A549 (cell line): ENCODE measurements around the gene AUTS2. TPM values are rescaled to one million over a fixed set of nuclear protein-coding genes. Genes with fewer than 3 reads are reported as not detected.

Source experiments
- ATAC-seq, 2 experiments: fragments of 200-7000 bp in 1 of 2; fragments of >200 bp in 1 of 2; cut with Nextera tagmentation in 1 of 2; cut with Tn5 transposase in 1 of 2; 3 replicates each; pipeline versions ENCODE4 v1.8.0 to v1.9.1; 2018 to 2020; ENCODE audit warnings: mild to moderate bottlenecking in 1 of 2, moderate library complexity in 1 of 2
- CTCF ChIA-PET: fragments of 300-600 bp; sonication (Branson Sonifier 250); formaldehyde crosslinking; extraction: SDS; loops from one replicate; lab custom pipeline; 2021; ENCODE audit warnings: antibody characterized with exemption, inconsistent platforms; lab: Yijun Ruan, JAX
- POLR2A ChIA-PET: fragments of 350-600 bp; formaldehyde crosslinking; extraction: SDS; loops from one replicate; lab custom pipeline; 2021; ENCODE audit warnings: antibody characterized with exemption, inconsistent platforms; lab: Yijun Ruan, JAX
- DNase-seq, 2 experiments: peaks; one replicate each; pipeline versions ENCODE4 v3.0.0 to v3.0.0-alpha.2; 2011 to 2016; ENCODE audit warnings: low read depth in 1 of 2, low spot score in 1 of 2
- FAIRE-seq: peaks from 2 replicates; lab custom pipeline; 2011; peaks lifted over from hg19 to GRCh38; lab: Jason Lieb, UNC
- H3K27ac ChIP-seq, 2 experiments: fragments of >200 bp; sonication (Bioruptor Twin); formaldehyde crosslinking; 3 replicates each; pipeline ENCODE4 v1.5.1; 2016 to 2017
- H3K4me1 ChIP-seq: fragments of >200 bp; sonication (Bioruptor Twin); formaldehyde crosslinking; 3 replicates; pipeline ENCODE4 v1.6.1; 2016
- H3K4me2 ChIP-seq: fragments of >200 bp; sonication (Bioruptor Twin); formaldehyde crosslinking; 3 replicates; pipeline ENCODE4 v1.6.1; 2016
- H3K4me3 ChIP-seq: fragments of >200 bp; sonication (Bioruptor Twin); formaldehyde crosslinking; 3 replicates; pipeline ENCODE4 v1.5.1; 2016
- H3K9me3 ChIP-seq: fragments of >200 bp; sonication (Bioruptor Twin); formaldehyde crosslinking; 3 replicates; pipeline ENCODE4 v1.6.1; 2016
- ATOH8 ChIP-seq: fragments of 250-450 bp; sonication (Bioruptor Pico); IDR thresholded peaks from 2 replicates; pipeline ENCODE4 v1.5.0; 2020; ENCODE audit warnings: low read depth, mild to moderate bottlenecking, moderate library complexity
- CBX8 ChIP-seq: fragments of 200-600 bp; sonication (generic); IDR thresholded peaks from 2 replicates; pipeline ENCODE4 v1.6.1; 2016
- CHD2 ChIP-seq: fragments of 150-350 bp; IDR thresholded peaks from 2 replicates; pipeline ENCODE4 v1.6.1; 2014; ENCODE audit warnings: low read length; ENCODE audit not compliant: partially characterized antibody
- CTCF ChIP-seq: fragments of >200 bp; sonication (Bioruptor Twin); formaldehyde crosslinking; IDR thresholded peaks from 3 replicates; pipeline ENCODE4 v1.5.1; 2016
- E2F6 ChIP-seq: IDR thresholded peaks from 2 replicates; pipeline ENCODE4 v1.6.1; 2012; ENCODE audit warnings: low read depth, borderline replicate concordance
- EHF ChIP-seq: fragments of 250-450 bp; sonication (Bioruptor Pico); IDR thresholded peaks from 2 replicates; pipeline ENCODE4 v1.5.0; 2020; ENCODE audit warnings: mild to moderate bottlenecking
- FOXS1 ChIP-seq: fragments of 250-450 bp; sonication (Bioruptor Pico); IDR thresholded peaks from 2 replicates; pipeline ENCODE4 v1.5.0; 2020; ENCODE audit warnings: mild to moderate bottlenecking, moderate library complexity
- GATA3 ChIP-seq: IDR thresholded peaks from 2 replicates; pipeline ENCODE4 v1.6.1; 2012; ENCODE audit warnings: borderline replicate concordance
- HEYL ChIP-seq: fragments of 250-450 bp; sonication (Bioruptor Pico); IDR thresholded peaks from 2 replicates; pipeline ENCODE4 v1.8.0; 2021; ENCODE audit warnings: mild to moderate bottlenecking, moderate library complexity
- HOXA7 ChIP-seq: fragments of 250-450 bp; sonication (Bioruptor Pico); IDR thresholded peaks from 2 replicates; pipeline ENCODE4 v1.5.0; 2020; ENCODE audit warnings: mild to moderate bottlenecking, moderate library complexity
- HOXB13 ChIP-seq: fragments of 250-450 bp; sonication (Bioruptor Pico); IDR thresholded peaks from 2 replicates; pipeline ENCODE4 v1.5.0; 2020; ENCODE audit warnings: low read depth, mild to moderate bottlenecking, moderate library complexity
- KDM5A ChIP-seq: fragments of 200-600 bp; sonication (generic); IDR thresholded peaks from 2 replicates; pipeline ENCODE4 v1.6.1; 2016; ENCODE audit warnings: antibody characterized with exemption, mild to moderate bottlenecking
- MAX ChIP-seq: IDR thresholded peaks from 2 replicates; pipeline ENCODE4 v1.6.1; 2012
- NFE2L2 ChIP-seq: fragments of 150-350 bp; conservative IDR thresholded peaks from 2 replicates; pipeline ENCODE4 v1.6.1; 2014; ENCODE audit warnings: low read length
- NPAS2 ChIP-seq: fragments of 250-450 bp; sonication (Bioruptor Pico); IDR thresholded peaks from 2 replicates; pipeline ENCODE4 v1.8.0; 2022; ENCODE audit warnings: mild to moderate bottlenecking, moderate library complexity, borderline replicate concordance
- POLR2AphosphoS2 ChIP-seq: conservative IDR thresholded peaks from 2 replicates; pipeline ENCODE4 v1.6.1; 2012; ENCODE audit warnings: low read length, improper control_type of control experiment, inconsistent platforms
- RAD21 ChIP-seq, 2 experiments: fragments of >200 bp in 1 of 2; sonication (Bioruptor Twin) in 1 of 2; formaldehyde crosslinking in 1 of 2; IDR thresholded peaks in 1 of 2; conservative IDR thresholded peaks in 1 of 2; 2 replicates in 1 of 2; 3 replicates in 1 of 2; pipeline ENCODE4 v1.6.1; 2012 to 2018; ENCODE audit warnings: inconsistent platforms in 1 of 2
- REST ChIP-seq: fragments of 200-600 bp; sonication (generic); IDR thresholded peaks from 2 replicates; pipeline ENCODE4 v1.6.1; 2016; ENCODE audit warnings: antibody characterized with exemption, mild to moderate bottlenecking, moderate library complexity
- SREBF2 ChIP-seq: fragments of 450-650 bp; IDR thresholded peaks from 2 replicates; pipeline ENCODE4 v1.6.1; 2014; ENCODE audit warnings: mild to moderate bottlenecking, moderate library complexity
- USF2 ChIP-seq: fragments of 450-650 bp; IDR thresholded peaks from 2 replicates; pipeline ENCODE4 v1.6.1; 2014; ENCODE audit warnings: antibody characterized with exemption
- ZNF302 ChIP-seq: fragments of 250-450 bp; sonication (Bioruptor Pico); IDR thresholded peaks from 2 replicates; pipeline ENCODE4 v1.9.0; 2021; ENCODE audit warnings: inconsistent platforms, mild to moderate bottlenecking, moderate library complexity
- WGBS: methylation state at CpG from one replicate; pipeline ENCODE4 v1.1.6; 2017; ENCODE audit errors: missing lambda C conversion rate; 5-methylcytosine and 5-hydroxymethylcytosine counted together
- polyA plus RNA-seq, 4 experiments: library from polyadenylated mRNA; depleted of rRNA in 3 of 4; stranded (reverse); fragments of >200 nt; fragmentation: RNase III in 1 of 4; extraction: RNeasy Plus Mini Kit Qiagen cat#74134 plus additional on column Dnase treatment in 1 of 4; gene quantifications; 2 replicates in 3 of 4; 3 replicates in 1 of 4; pipeline ENCODE4 v1.2.3, GENCODE V29; 2011 to 2017

AUTS2 gene
- polyA plus RNA-seq, 2 of the 4 experiments (the other 2 are of a cell fraction): 1.6 to 3.6 TPM

GRCh38 chr7:69612981-69613380 lies 14.7 kb downstream of the AUTS2 start:
- Histone ChIP-seq H3K4me1 (peaks cover 7% of the 10 kb centered on the region; the same call in 1 of the 3 replicates), H3K9me3 (no peaks in the 10 kb centered on the region), H3K4me2 (no peak overlapping the region), H3K27ac (no peak overlapping the region), H3K4me3 (no peak overlapping the region)
- DNase-seq (no peak), FAIRE-seq (no peak), ATAC-seq (no peak)
- no peak for TF ChIP-seq REST
- no peak for TF ChIP-seq ATOH8 (CRISPR knock-in tag)
- ChIA-PET POLR2A (no interaction called here), CTCF (no interaction called here)
- WGBS: 67% methylated on average over 3 of the region's 3 CpGs

DNA sequence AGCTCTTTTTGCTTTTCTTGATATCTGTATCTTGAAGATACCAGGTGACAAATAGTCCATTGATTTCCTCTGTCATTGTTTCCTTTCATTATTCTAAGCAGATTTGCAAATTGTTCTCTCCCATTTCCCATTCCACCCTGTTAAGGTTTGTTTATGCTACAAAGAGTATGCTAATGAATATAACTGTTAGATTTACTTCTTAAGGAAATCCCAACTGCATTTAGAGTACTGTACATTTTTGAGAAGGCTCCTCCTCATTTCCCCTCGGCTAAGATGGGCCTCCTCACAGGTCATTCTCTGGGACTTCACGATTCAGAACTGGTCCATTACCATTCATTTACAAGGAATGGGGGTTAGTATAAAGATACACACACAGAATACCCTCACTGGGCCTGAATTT lies 15.6 kb downstream of the AUTS2 start:
- Histone ChIP-seq H3K4me3 (no peak overlapping the region), H3K9me3 (no peaks in the 10 kb centered on the region), H3K27ac (no peak overlapping the region), H3K4me2 (no peak overlapping the region), H3K4me1 (peaks cover 7% of the 10 kb centered on the region; the same call in 1 of the 3 replicates)
- CTCF ChIA-PET: no interaction called here
- no peak for FAIRE-seq
- DNase-seq: no peak
- POLR2A ChIA-PET: no interaction called here
- WGBS: 31% methylated on average over 2 of the region's 2 CpGs
- no peak for ATAC-seq
- no peak for TF ChIP-seq MAX
- no peak for TF ChIP-seq NPAS2
- TF ChIP-seq CBX8: no peak
- TF ChIP-seq EHF: no peak
- no peak for TF ChIP-seq KDM5A
- no peak for TF ChIP-seq GATA3
- TF ChIP-seq HEYL (CRISPR knock-in tag): no peak
- no peak for TF ChIP-seq POLR2AphosphoS2
- TF ChIP-seq NFE2L2: no peak
- TF ChIP-seq USF2: no peak
- no peak for TF ChIP-seq CTCF
- no peak for TF ChIP-seq CHD2
- TF ChIP-seq HOXA7 (CRISPR knock-in tag): no peak
- TF ChIP-seq ZNF302: no peak
- no peak for TF ChIP-seq SREBF2
- no peak for TF ChIP-seq RAD21 (conservative IDR thresholded peaks at IDR 0.05 in 1 of 2, IDR thresholded peaks at IDR 0.05 in 1 of 2)
- TF ChIP-seq HOXB13: no peak
- TF ChIP-seq FOXS1 (CRISPR knock-in tag): no peak
- no peak for TF ChIP-seq E2F6
